Endothelial cell of umbilical vein (primary cell): ENCODE measurements around the gene MAPK11. TPM values are rescaled to one million over a fixed set of nuclear protein-coding genes. Genes with fewer than 3 reads are reported as not detected.
A peak's percentile ranks its signal among the peaks of the same experiment; 100 is the strongest.

Experiments
- BruUV-seq: library from RNA; stranded (reverse); fragments of 400-500 nt; replicated peaks from 2 replicates; lab custom pipeline; 2021; lab: Mats Ljungman, UMichigan
- CTCF ChIA-PET: fragments of 300-600, 350-600 bp; sonication (Branson Sonifier 250); formaldehyde crosslinking; loops from one replicate; lab custom pipeline; 2021; ENCODE audit warnings: antibody characterized with exemption, inconsistent platforms; lab: Charles Lee
- POLR2A ChIA-PET: fragments of 300-600, 350-600 bp; sonication (Branson Sonifier 250); formaldehyde crosslinking; loops from one replicate; lab custom pipeline; 2021; ENCODE audit warnings: antibody characterized with exemption, inconsistent platforms; lab: Charles Lee
- DNase-seq: peaks from one replicate; pipeline ENCODE4 v3.0.0-alpha.2; 2011; ENCODE audit warnings: low read depth, low spot score
- FAIRE-seq: peaks from 2 replicates; lab custom pipeline; 2011; peaks lifted over from hg19 to GRCh38; lab: Jason Lieb, UNC
- H2AFZ ChIP-seq: 2 replicates; pipeline ENCODE4 v1.6.0; 2012; ENCODE audit warnings: low read depth, low read length, control low read depth, inconsistent platforms
- H3K27ac ChIP-seq: 2 replicates; pipeline ENCODE4 v1.5.1; 2011; ENCODE audit warnings: low read depth, mild to moderate bottlenecking, control low read depth, low read length, moderate library complexity; ENCODE audit not compliant: insufficient read depth
- H3K27me3 ChIP-seq, 2 experiments: 2 replicates each; pipeline versions ENCODE4 v1.6.0 to v1.6.1; 2011; ENCODE audit warnings: low read length in 2 of 2, mixed read lengths in 1 of 2; ENCODE audit not compliant: control insufficient read depth in 2 of 2, insufficient read depth in 2 of 2
- H3K36me3 ChIP-seq, 2 experiments: 2 replicates in 1 of 2; 3 replicates in 1 of 2; pipeline ENCODE4 v1.5.1; 2011; ENCODE audit warnings: low read length in 2 of 2, mild to moderate bottlenecking in 1 of 2, moderate library complexity in 1 of 2; ENCODE audit not compliant: control insufficient read depth in 2 of 2, insufficient read depth in 2 of 2; ENCODE audit errors: extremely low read depth in 1 of 2
- H3K4me1 ChIP-seq: 3 replicates; pipeline ENCODE4 v1.5.1; 2011; ENCODE audit warnings: mild to moderate bottlenecking, low read length; ENCODE audit not compliant: control insufficient read depth, insufficient read depth; ENCODE audit errors: extremely low read depth
- H3K4me2 ChIP-seq: 2 replicates; pipeline ENCODE4 v1.6.1; 2011; ENCODE audit warnings: low read length, control low read depth, mixed read lengths; ENCODE audit not compliant: insufficient read depth
- H3K4me3 ChIP-seq, 3 experiments: fragments of 200-600 bp in 1 of 3; sonication (generic), shearing (Covaris generic) in 1 of 3; replicated peaks in 1 of 3; 2 replicates each; pipeline ENCODE4 v1.5.1; 2011 to 2016; ENCODE audit warnings: control low read depth in 3 of 3, low read length in 3 of 3, mild to moderate bottlenecking in 2 of 3, inconsistent platforms in 1 of 3, low read depth in 1 of 3, moderate library complexity in 1 of 3; ENCODE audit not compliant: insufficient read depth in 1 of 3
- H3K79me2 ChIP-seq: 2 replicates; pipeline ENCODE4 v1.6.0; 2012; ENCODE audit warnings: low read length, inconsistent platforms; ENCODE audit not compliant: control insufficient read depth, insufficient read depth
- H3K9ac ChIP-seq: replicated peaks from 2 replicates; pipeline ENCODE3; 2011; ENCODE audit warnings: low read length, control low read depth; ENCODE audit not compliant: insufficient read depth; ENCODE audit errors: extremely low read depth
- H3K9me1 ChIP-seq: replicated peaks from 3 replicates; pipeline ENCODE4 v1.6.0; 2011; ENCODE audit warnings: mild to moderate bottlenecking, low read length; ENCODE audit not compliant: control insufficient read depth, insufficient read depth; ENCODE audit errors: extremely low read depth
- H3K9me3 ChIP-seq: replicated peaks from 2 replicates; pipeline ENCODE4 v1.5.1; 2012; ENCODE audit warnings: low read length, inconsistent platforms; ENCODE audit not compliant: control insufficient read depth, insufficient read depth
- H4K20me1 ChIP-seq: replicated peaks from 2 replicates; pipeline ENCODE3; 2011; ENCODE audit warnings: mild to moderate bottlenecking, low read length; ENCODE audit not compliant: control insufficient read depth, insufficient read depth; ENCODE audit errors: extremely low read depth
- CTCF ChIP-seq, 2 donors: IDR thresholded peaks; 1 replicate in 1 of 2; 2 replicates in 1 of 2; pipeline ENCODE4 v1.5.1; 2011; ENCODE audit warnings: low read length in 2 of 2, mild to moderate bottlenecking in 2 of 2, moderate library complexity in 2 of 2, control low read depth in 1 of 2, inconsistent platforms in 1 of 2, low read depth in 1 of 2; ENCODE audit not compliant: insufficient read depth in 1 of 2; ENCODE audit errors: extremely low read depth in 1 of 2
- EZH2 ChIP-seq: IDR thresholded peaks from 2 replicates; pipeline ENCODE4 v1.6.1; 2012; ENCODE audit warnings: borderline replicate concordance, low read depth, mild to moderate bottlenecking, moderate library complexity, low read length, inconsistent platforms; ENCODE audit not compliant: severe bottlenecking
- FOS ChIP-seq: IDR thresholded peaks from 2 replicates; pipeline ENCODE4 v1.6.1; 2011; ENCODE audit warnings: mild to moderate bottlenecking, low read length, moderate library complexity, borderline replicate concordance; ENCODE audit not compliant: insufficient read depth
- GATA2 ChIP-seq: IDR thresholded peaks from 2 replicates; pipeline ENCODE4 v1.7.0; 2011; ENCODE audit warnings: low read depth, mild to moderate bottlenecking, moderate library complexity, mixed read lengths, low read length; ENCODE audit not compliant: insufficient read length, insufficient read depth
- JUN ChIP-seq: IDR thresholded peaks from 2 replicates; pipeline ENCODE4 v1.6.1; 2011; ENCODE audit warnings: borderline replicate concordance, low read depth; ENCODE audit not compliant: insufficient read length, insufficient read depth
- MAX ChIP-seq: IDR thresholded peaks from 2 replicates; pipeline ENCODE4 v1.6.1; 2011; ENCODE audit not compliant: insufficient read depth, insufficient read length
- MYC ChIP-seq: IDR thresholded peaks from one replicate; pipeline ENCODE4 v1.6.1; 2011; ENCODE audit warnings: mild to moderate bottlenecking, low read depth, low read length
- POLR2A ChIP-seq: IDR thresholded peaks from 2 replicates; pipeline ENCODE4 v1.6.1; 2012; ENCODE audit warnings: low read depth, mild to moderate bottlenecking, control low read depth, low read length
- POLR2AphosphoS5 ChIP-seq: IDR thresholded peaks from 2 replicates; pipeline ENCODE4 v1.6.1; 2012; ENCODE audit warnings: low read depth, mild to moderate bottlenecking, control low read depth, low read length, moderate library complexity; ENCODE audit not compliant: insufficient read depth
- dilution Hi-C: fragments of 300-500 bp; cut with MboI; formaldehyde crosslinking; loops from one replicate; pipeline ENCODE4 v1.15.0; 2019; ENCODE audit warnings: low sequenced_read_pairs; ENCODE audit not compliant: extremely low pct_ligation_motif_present
- intact Hi-C: fragments of 100-400 bp; cut with micrococcal nuclease; formaldehyde crosslinking; loops from one replicate; pipeline ENCODE4 v1.10.0; 2022
- polyA plus RNA-seq, 4 experiments: library from polyadenylated mRNA; depleted of rRNA in 3 of 4; stranded (reverse) in 3 of 4; unstranded in 1 of 4; fragments of >200 nt; gene quantifications; 2 replicates each; pipeline versions ENCODE4 v1.2.1 to v1.2.3, GENCODE V29; 2011 to 2012; ENCODE audit warnings: missing spikeins in 1 of 4
- total RNA-seq: library from RNA; stranded (reverse); gene quantifications from 2 replicates; pipeline ENCODE4 v1.2.3, GENCODE V29; 2021

The MAPK11 gene
- total and polyA plus RNA-seq, 2 donors (not counting 3 experiments of a cell fraction or from before 2014, with no cell fraction given), result 22.8 to 26.3 TPM

DNA sequence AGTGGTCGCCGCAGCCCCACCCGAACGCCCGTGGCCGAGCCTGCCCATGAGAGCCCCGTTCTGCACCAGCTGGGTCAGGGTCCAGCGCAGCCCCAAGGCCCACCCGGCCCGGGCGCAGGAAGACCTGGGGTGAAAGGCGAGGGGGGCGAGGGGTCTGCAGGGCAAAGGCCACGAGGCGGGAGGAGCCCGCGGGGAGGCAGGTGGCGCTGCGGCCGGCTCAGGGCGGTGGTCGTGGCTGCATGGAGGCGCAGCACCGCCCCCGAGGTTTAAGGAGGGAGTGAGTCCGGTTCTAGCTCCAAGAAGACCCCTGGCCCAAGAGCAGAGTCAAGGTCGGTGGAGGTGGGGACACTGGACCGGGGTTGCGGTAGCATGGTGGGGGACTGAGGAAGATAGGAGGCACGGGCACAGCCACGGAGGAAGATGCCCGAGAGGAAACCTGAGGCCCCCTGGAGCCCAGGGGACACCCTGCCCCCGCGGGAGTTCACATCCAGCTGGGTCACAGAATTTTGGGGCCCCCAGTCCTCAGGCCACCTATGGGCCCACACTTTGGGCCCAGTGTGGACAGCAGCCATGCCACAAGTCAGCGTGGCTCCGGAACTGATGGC, 18.6 kb downstream of the MAPK11 start:
- H3K79me2 ChIP-seq, result no peaks in the 10 kb centered on the region
- FAIRE-seq (no peak), DNase-seq (no peak)
- dilution Hi-C loops (no loop called here), intact Hi-C loops (loop anchor here (1.0 kb wide), 4 partner anchors 19 to 247 kb away; partner anchors contain the start of genes DENND6B and MAPK11)
- H3K27me3 ChIP-seq, result no peaks in the 10 kb centered on the region
- peaks cover 0 to 27% of the 10 kb centered on the region in 2 experiments for H3K36me3 ChIP-seq
- H2AFZ ChIP-seq, result peak overlapping the region; percentile 24
- no peak overlapping the region for H3K9ac ChIP-seq
- CTCF ChIA-PET, result interaction anchor here (0.8 to 4.2 kb wide), 12 partner anchors 9 to 274 kb away, joined by 3 to 60 read pairs (median 9); partner anchors contain the start of genes DENND6B, MAPK12 and SCO2
- peaks cover 11% of the 10 kb centered on the region for H3K4me1 ChIP-seq
- H3K9me1 ChIP-seq, result no peaks in the 10 kb centered on the region
- POLR2A ChIA-PET, result no interaction called here
- H3K27ac ChIP-seq, result no peak overlapping the region
- H3K9me3 ChIP-seq, result no peaks in the 10 kb centered on the region
- BruUV-seq, result no TSS peak
- no peaks in the 10 kb centered on the region for H4K20me1 ChIP-seq
- peak overlapping the region; percentile 82 for H3K4me2 ChIP-seq
- peak overlapping the region in 2 of 3 experiments; percentile 73 to 74 for H3K4me3 ChIP-seq
- peak; percentile 0 for TF ChIP-seq POLR2AphosphoS5
- TF ChIP-seq JUN, result no peak

- dilution Hi-C loops (no loop called here), intact Hi-C loops (loop anchor here (1.0 kb wide), 1 partner anchor 19 kb away; the partner anchor contains the start of gene MAPK11)
- peak within 1 kb of the TSS; percentile 72 for H2AFZ ChIP-seq
- H3K9ac ChIP-seq, result peak within 1 kb of the TSS; percentile 69
- H3K4me3 ChIP-seq, result peak within 1 kb of the TSS; percentile 73 to 74 (median 74)
- peak; percentile 89 for FAIRE-seq
- H3K9me1 ChIP-seq, result no peaks in the 10 kb centered on the region
- BruUV-seq, result TSS peak; percentile 7
- H3K79me2 ChIP-seq, result peaks cover 2% of the 10 kb centered on the region
- ChIA-PET POLR2A (interaction anchor here (0.6 kb wide), 1 partner anchor 113 kb away, joined by 5 read pairs; no protein-coding TSS in a partner anchor), CTCF (interaction anchor here (0.8 to 4.2 kb wide), 9 partner anchors 8 to 247 kb away, joined by 3 to 60 read pairs (median 9); partner anchors contain the start of genes DENND6B and MAPK12)
- no peak for TF ChIP-seq MAX
- no peak for TF ChIP-seq CTCF (IDR thresholded peaks at IDR 0.05; ENCODE audit: extremely low read depth in 1 of 2, insufficient read depth in 1 of 2, low read depth in 1 of 2, low read length in 2 of 2)
- TF ChIP-seq JUN, result no peak
- no peak for TF ChIP-seq FOS
- no peak for TF ChIP-seq GATA2
- peak; percentile 78 for TF ChIP-seq POLR2AphosphoS5
- no peak for TF ChIP-seq EZH2
- no peak for TF ChIP-seq MYC
- peak; percentile 68 for TF ChIP-seq POLR2A
- peak within 1 kb of the TSS; percentile 82 for H3K4me2 ChIP-seq
- H3K27ac ChIP-seq, result peak within 1 kb of the TSS; percentile 26
- H3K36me3 ChIP-seq, result peaks cover 0 to 24% of the 10 kb centered on the region in 2 experiments
- H3K4me1 ChIP-seq, result peaks cover 13% of the 10 kb centered on the region
- H3K27me3 ChIP-seq, result no peaks in the 10 kb centered on the region
- no peaks in the 10 kb centered on the region for H4K20me1 ChIP-seq
- DNase-seq, result peak; percentile 76
- H3K9me3 ChIP-seq, result no peaks in the 10 kb centered on the region
These were observed 19.4 kb downstream of the MAPK11 start, which contains the start of gene HDAC10 for GRCh38 chr22:50250555-50251476. Gene HDAC10, minus strand, starts transcription at chr22:50251265. Its CDS starts 233 bp downstream, at chr22:50251032.
